K562 (cell line): ENCODE measurements around the gene CERS5. TPM values are rescaled to one million over a fixed set of nuclear protein-coding genes. Genes with fewer than 3 reads are reported as not detected.

Experiments used
- ATAC-seq: fragments of 200-7000 bp; cut with Tn5 transposase; 3 replicates; pipeline ENCODE4 v1.9.1; 2020; ENCODE audit warnings: moderate library complexity
- BruUV-seq: library from RNA; stranded (reverse); fragments of 400-500 nt; replicated peaks from 2 replicates; lab custom pipeline; 2021; lab: Mats Ljungman, UMichigan
- CTCF ChIA-PET: fragments of 300-600 bp; formaldehyde crosslinking; extraction: SDS; loops from one replicate; lab custom pipeline; 2021; ENCODE audit warnings: low intra/inter-chr PET ratio; lab: Yijun Ruan, JAX
- POLR2A ChIA-PET: fragments of 300-600, 350-650 bp; sonication (Branson Sonifier 250); formaldehyde crosslinking; extraction: SDS; loops from one replicate; lab custom pipeline; 2021; ENCODE audit warnings: antibody characterized with exemption, inconsistent platforms; lab: Yijun Ruan, JAX
- DNase-seq, 4 experiments: peaks; one replicate each; pipeline versions ENCODE4 v3.0.0 to v3.0.0-alpha.2; 2011 to 2018; ENCODE audit warnings: low spot score in 3 of 4, mixed read lengths in 3 of 4; ENCODE audit errors: extremely low read depth in 1 of 4
- FAIRE-seq: peaks from 2 replicates; lab custom pipeline; 2011; peaks lifted over from hg19 to GRCh38; lab: Jason Lieb, UNC
- H2AFZ ChIP-seq: 2 replicates; pipeline ENCODE4 v1.6.0; 2011; ENCODE audit warnings: low read depth, low read length, control low read depth, inconsistent platforms
- H3K27ac ChIP-seq: fragments of 200-600 bp; 3 replicates; pipeline ENCODE4 v1.8.0; 2011; ENCODE audit warnings: low read depth, mild to moderate bottlenecking, control low read depth, inconsistent platforms, low read length, moderate library complexity, mixed read lengths; ENCODE audit errors: extremely low read depth
- H3K27me3 ChIP-seq, 2 experiments: fragments of 300-600 bp in 1 of 2; 2 replicates in 1 of 2; 3 replicates in 1 of 2; pipeline versions ENCODE4 v1.6.0 to v1.8.0; 2011; ENCODE audit warnings: inconsistent platforms in 2 of 2, low read length in 2 of 2, mild to moderate bottlenecking in 1 of 2, mixed read lengths in 1 of 2, moderate library complexity in 1 of 2; ENCODE audit not compliant: control insufficient read depth in 2 of 2, insufficient read depth in 2 of 2
- H3K36me3 ChIP-seq: fragments of 300-600 bp; 3 replicates; pipeline ENCODE4 v1.8.0; 2011; ENCODE audit warnings: mild to moderate bottlenecking, low read length, inconsistent platforms; ENCODE audit not compliant: control insufficient read depth, insufficient read depth
- H3K4me1 ChIP-seq, 2 experiments: fragments of 200-600 bp in 1 of 2; replicated peaks in 1 of 2; 2 replicates in 1 of 2; 3 replicates in 1 of 2; pipeline versions ENCODE4 v1.5.1 to v1.8.0; 2011; ENCODE audit warnings: inconsistent platforms in 2 of 2, low read length in 2 of 2, mild to moderate bottlenecking in 1 of 2, mixed read lengths in 1 of 2, moderate library complexity in 1 of 2; ENCODE audit not compliant: control insufficient read depth in 2 of 2, insufficient read depth in 2 of 2
- H3K4me2 ChIP-seq: 2 replicates; pipeline ENCODE4 v1.6.1; 2011; ENCODE audit warnings: low read length, control low read depth, inconsistent platforms, mixed read lengths; ENCODE audit not compliant: insufficient read depth
- H3K4me3 ChIP-seq: fragments of 200-600 bp; sonication (generic), shearing (Covaris generic); 2 replicates; pipeline ENCODE4 v1.5.1; 2016; ENCODE audit warnings: control low read depth, inconsistent platforms
- H3K79me2 ChIP-seq: fragments of 200-600 bp; 3 replicates; pipeline ENCODE4 v1.8.0; 2011; ENCODE audit warnings: low read length, inconsistent platforms; ENCODE audit not compliant: control insufficient read depth, insufficient read depth
- H3K9ac ChIP-seq, 2 experiments: 2 replicates each; pipeline versions ENCODE4 v1.6.0 to v1.6.1; 2011; ENCODE audit warnings: low read depth in 2 of 2, low read length in 2 of 2, control low read depth in 1 of 2, inconsistent platforms in 1 of 2, mild to moderate bottlenecking in 1 of 2, mixed read lengths in 1 of 2; ENCODE audit not compliant: insufficient read depth in 1 of 2
- H3K9me1 ChIP-seq: one replicate; pipeline ENCODE4 v1.6.0; 2011; ENCODE audit warnings: inconsistent platforms, mild to moderate bottlenecking, low read length, moderate library complexity; ENCODE audit not compliant: control insufficient read depth, insufficient read depth
- H3K9me3 ChIP-seq: replicated peaks from 2 replicates; pipeline ENCODE4 v1.5.1; 2011; ENCODE audit warnings: low read depth, low read length, inconsistent platforms; ENCODE audit not compliant: control insufficient read depth, insufficient read depth
- H4K20me1 ChIP-seq: replicated peaks from 2 replicates; pipeline ENCODE4 v1.6.1; 2011; ENCODE audit warnings: low read length, inconsistent platforms, mixed read lengths; ENCODE audit not compliant: control insufficient read depth, insufficient read depth
- CBX3 ChIP-seq, 2 experiments: IDR thresholded peaks; 1 replicate in 1 of 2; 2 replicates in 1 of 2; pipeline ENCODE4 v1.6.1; 2012; ENCODE audit warnings: inconsistent platforms in 2 of 2, low read length in 2 of 2, borderline replicate concordance in 1 of 2, control low read depth in 1 of 2
- CEBPG ChIP-seq, 3 experiments: fragments of 200-800 bp in 1 of 3; sonication (Bioruptor generic) in 1 of 3; sonication (generic) in 1 of 3; formaldehyde crosslinking in 1 of 3; IDR thresholded peaks in 2 of 3; conservative IDR thresholded peaks in 1 of 3; 2 replicates each; pipeline versions ENCODE4 v1.6.1 to v1.8.0; 2016 to 2022; ENCODE audit warnings: missing compliant biosample characterization in 2 of 3, missing genetic modification characterization in 2 of 3, mild to moderate bottlenecking in 1 of 3, missing genetic modification reagents in 1 of 3
- CHAMP1 ChIP-seq: fragments of 450-650 bp; IDR thresholded peaks from 2 replicates; pipeline ENCODE4 v1.6.1; 2016; ENCODE audit warnings: mild to moderate bottlenecking
- CREB1 ChIP-seq, 2 experiments: sonication (generic) in 1 of 2; formaldehyde crosslinking in 1 of 2; IDR thresholded peaks; 2 replicates each; pipeline versions ENCODE4 v1.6.1 to v1.8.0; 2012 to 2022; ENCODE audit warnings: inconsistent platforms in 1 of 2, mild to moderate bottlenecking in 1 of 2, missing genetic modification reagents in 1 of 2, moderate library complexity in 1 of 2
- DIDO1 ChIP-seq: fragments of 450-650 bp; IDR thresholded peaks from 2 replicates; pipeline ENCODE4 v1.6.1; 2016; ENCODE audit warnings: low read depth, missing biosample characterization, missing genetic modification characterization
- ELF1 ChIP-seq: fragments of 200-800 bp; sonication (Bioruptor generic); IDR thresholded peaks from 2 replicates; pipeline ENCODE4 v1.6.1; 2016; ENCODE audit warnings: missing genetic modification characterization, missing compliant biosample characterization
- FOXP1 ChIP-seq: sonication (generic); formaldehyde crosslinking; IDR thresholded peaks from 2 replicates; pipeline ENCODE4 v1.8.0; 2022; ENCODE audit warnings: mild to moderate bottlenecking, missing genetic modification reagents
- KLF10 ChIP-seq: fragments of 250-450 bp; sonication (Bioruptor Pico); IDR thresholded peaks from 2 replicates; pipeline ENCODE4 v1.6.1; 2021; ENCODE audit warnings: matching md5 sums
- PCBP2 ChIP-seq: fragments of 200-400 bp; formaldehyde crosslinking; IDR thresholded peaks from 2 replicates; pipeline ENCODE4 v1.6.1; 2018; ENCODE audit warnings: low read length, low read depth, mild to moderate bottlenecking, moderate library complexity; ENCODE audit not compliant: poor library complexity, severe bottlenecking
- ZNF41 ChIP-seq: fragments of 250-450 bp; sonication (Bioruptor Pico); conservative IDR thresholded peaks from 2 replicates; pipeline ENCODE4 v1.4.0; 2020; ENCODE audit warnings: mild to moderate bottlenecking
- WGBS: fragments of 100-300 bp; shearing (Covaris generic); methylation state at CpG from one replicate; pipeline ENCODE4 v1.1.6; 2016; ENCODE audit warnings: low coverage, mixed read lengths; ENCODE audit not compliant: insufficient coverage; ENCODE audit errors: missing lambda C conversion rate; 5-methylcytosine and 5-hydroxymethylcytosine counted together
- in situ Hi-C: fragments of 300-500 bp; cut with MboI; formaldehyde crosslinking; loops from 4 replicates; pipeline ENCODE4 v1.15.0; 2018; ENCODE audit warnings: inconsistent platforms, mixed read lengths
- intact Hi-C: fragments of 100-400 bp; cut with micrococcal nuclease; formaldehyde crosslinking; loops from 2 replicates; pipeline ENCODE4 v1.14.2; 2022
- polyA plus RNA-seq, 8 experiments: library from polyadenylated mRNA; depleted of rRNA in 4 of 8; stranded (reverse) in 5 of 8; unstranded in 3 of 8; fragments of >200 nt; fragmentation: Nextera tagmentation in 2 of 8; fragmentation: Illumina TruSeq in 1 of 8; extraction: Ambion mirVana in 2 of 8; extraction: Trizol in 1 of 8; gene quantifications; 2 replicates each; pipeline versions ENCODE4 v1.2.1 to v1.2.3, GENCODE V29; 2011 to 2014; ENCODE audit warnings: inconsistent platforms in 1 of 8, missing spikeins in 1 of 8
- total RNA-seq, 7 experiments: library from RNA; depleted of rRNA in 6 of 7; stranded (reverse); fragments of >200 nt in 6 of 7; fragmentation: Illumina TruSeq in 2 of 7; extraction: Trizol in 2 of 7; gene quantifications; 2 replicates each; pipeline versions ENCODE4 v1.2.1 to v1.2.3, GENCODE V29; 2011 to 2021; ENCODE audit warnings: low replicate concordance in 1 of 7
- TF ChIP-seq, protein P1 (sequence below), 2 experiments: fragments of 450-650 bp; IDR thresholded peaks; 2 replicates each; pipeline ENCODE4 v1.6.1; 2018; ENCODE audit warnings: mild to moderate bottlenecking in 2 of 2, low read depth in 1 of 2; ENCODE audit not compliant: partially characterized antibody in 2 of 2
- TF ChIP-seq, protein P2 (sequence below): IDR thresholded peaks from 2 replicates; pipeline ENCODE4 v1.6.1; 2014; ENCODE audit warnings: antibody characterized with exemption

CERS5 gene
- total and polyA plus RNA-seq, 9 of the 15 experiments (the other 6 are each of a cell fraction or from before 2014, with no cell fraction given): 6.1 to 47.5 (median 17.8) TPM

DNA sequence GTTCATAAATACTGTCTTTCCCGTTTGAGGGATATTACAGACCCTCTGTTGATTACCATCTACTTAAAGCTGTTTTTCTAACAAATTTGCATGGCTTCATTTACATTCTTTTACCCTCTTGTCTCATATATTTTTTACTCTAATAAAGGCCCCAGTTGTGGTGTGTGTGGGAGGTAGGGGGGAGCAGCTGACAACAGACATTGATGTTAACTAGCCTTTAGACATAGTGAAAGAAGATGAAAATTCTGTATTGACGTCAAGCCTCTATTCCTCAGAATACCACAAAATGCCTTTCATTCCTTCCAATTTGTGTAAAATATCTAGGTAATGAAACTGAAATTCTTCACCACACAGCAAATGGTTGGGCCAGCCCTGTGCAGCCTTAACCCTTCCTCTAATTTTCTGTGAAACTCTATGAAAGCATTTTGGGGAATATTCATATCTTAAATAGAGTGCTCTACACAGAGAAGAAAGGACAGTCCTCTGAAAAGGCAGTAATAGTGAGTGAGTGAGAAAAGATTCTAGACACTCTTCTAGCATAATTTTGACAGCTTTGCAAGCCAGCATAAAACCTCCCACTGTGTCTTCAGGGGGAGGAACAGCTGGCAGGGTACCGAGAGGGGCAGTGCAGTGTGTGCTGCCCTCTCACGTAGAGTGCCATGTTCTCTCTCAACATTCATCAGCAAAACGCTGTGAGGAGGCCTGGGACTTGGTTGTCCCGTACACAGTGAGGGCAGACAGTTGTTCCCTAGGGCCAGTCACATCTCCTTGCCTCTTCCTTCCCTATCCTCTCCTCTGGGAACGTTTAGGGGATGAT is 20.1 kb upstream of the CERS5 start:
- ATAC-seq (no peak), FAIRE-seq (no peak), DNase-seq (no peak)
- Histone ChIP-seq H3K9me1 (no peaks in the 10 kb centered on the region), H3K27me3 (no peaks in the 10 kb centered on the region), H3K4me2 (no peak overlapping the region), H3K9ac (no peak overlapping the region), H3K9me3 (no peaks in the 10 kb centered on the region), H3K79me2 (no peaks in the 10 kb centered on the region), H3K36me3 (peaks cover 5% of the 10 kb centered on the region; the same call in 1 of the 3 replicates), H2AFZ (no peak overlapping the region), H3K27ac (no peak overlapping the region), H3K4me3 (no peak overlapping the region), H4K20me1 (no peaks in the 10 kb centered on the region), H3K4me1 (0 out of 5 replicates have a peak, but pooled peaks cover 0 to 4% of the 10 kb centered on the region in 2 experiments)
- in situ Hi-C loops: no loop called here
- no TSS peak for BruUV-seq
- intact Hi-C loops: no loop called here
- WGBS: 44% methylated on average over 7 of the region's 7 CpGs
- CTCF ChIA-PET: no interaction called here
- POLR2A ChIA-PET: interaction anchor here (0.6 kb wide), 1 partner anchor 55 kb away, joined by 3 read pairs; no protein-coding TSS in a partner anchor
- no peak for TF ChIP-seq KLF10 (CRISPR knock-in tag)
- TF ChIP-seq, protein P1, sequence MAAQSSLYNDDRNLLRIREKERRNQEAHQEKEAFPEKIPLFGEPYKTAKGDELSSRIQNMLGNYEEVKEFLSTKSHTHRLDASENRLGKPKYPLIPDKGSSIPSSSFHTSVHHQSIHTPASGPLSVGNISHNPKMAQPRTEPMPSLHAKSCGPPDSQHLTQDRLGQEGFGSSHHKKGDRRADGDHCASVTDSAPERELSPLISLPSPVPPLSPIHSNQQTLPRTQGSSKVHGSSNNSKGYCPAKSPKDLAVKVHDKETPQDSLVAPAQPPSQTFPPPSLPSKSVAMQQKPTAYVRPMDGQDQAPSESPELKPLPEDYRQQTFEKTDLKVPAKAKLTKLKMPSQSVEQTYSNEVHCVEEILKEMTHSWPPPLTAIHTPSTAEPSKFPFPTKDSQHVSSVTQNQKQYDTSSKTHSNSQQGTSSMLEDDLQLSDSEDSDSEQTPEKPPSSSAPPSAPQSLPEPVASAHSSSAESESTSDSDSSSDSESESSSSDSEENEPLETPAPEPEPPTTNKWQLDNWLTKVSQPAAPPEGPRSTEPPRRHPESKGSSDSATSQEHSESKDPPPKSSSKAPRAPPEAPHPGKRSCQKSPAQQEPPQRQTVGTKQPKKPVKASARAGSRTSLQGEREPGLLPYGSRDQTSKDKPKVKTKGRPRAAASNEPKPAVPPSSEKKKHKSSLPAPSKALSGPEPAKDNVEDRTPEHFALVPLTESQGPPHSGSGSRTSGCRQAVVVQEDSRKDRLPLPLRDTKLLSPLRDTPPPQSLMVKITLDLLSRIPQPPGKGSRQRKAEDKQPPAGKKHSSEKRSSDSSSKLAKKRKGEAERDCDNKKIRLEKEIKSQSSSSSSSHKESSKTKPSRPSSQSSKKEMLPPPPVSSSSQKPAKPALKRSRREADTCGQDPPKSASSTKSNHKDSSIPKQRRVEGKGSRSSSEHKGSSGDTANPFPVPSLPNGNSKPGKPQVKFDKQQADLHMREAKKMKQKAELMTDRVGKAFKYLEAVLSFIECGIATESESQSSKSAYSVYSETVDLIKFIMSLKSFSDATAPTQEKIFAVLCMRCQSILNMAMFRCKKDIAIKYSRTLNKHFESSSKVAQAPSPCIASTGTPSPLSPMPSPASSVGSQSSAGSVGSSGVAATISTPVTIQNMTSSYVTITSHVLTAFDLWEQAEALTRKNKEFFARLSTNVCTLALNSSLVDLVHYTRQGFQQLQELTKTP (IDR thresholded peaks at IDR 0.05; ENCODE audit: low read depth in 1 of 2, partially characterized antibody in 2 of 2): no peak
- no peak for TF ChIP-seq CEBPG (CRISPR knock-in tag; IDR thresholded peaks at IDR 0.05)
- TF ChIP-seq CEBPG (tag; conservative IDR thresholded peaks at IDR 0.05 in 1 of 2, IDR thresholded peaks at IDR 0.05 in 1 of 2): no peak
- TF ChIP-seq CHAMP1: no peak
- no peak for TF ChIP-seq ZNF41 (CRISPR knock-in tag)
- TF ChIP-seq FOXP1 (CRISPR knock-in tag): no peak
- TF ChIP-seq ELF1: no peak
- no peak for TF ChIP-seq PCBP2
- no peak for TF ChIP-seq CREB1 (IDR thresholded peaks at IDR 0.05)
- no peak for TF ChIP-seq CREB1 (CRISPR knock-in tag; IDR thresholded peaks at IDR 0.05)
- no peak for TF ChIP-seq DIDO1 (tag)
- TF ChIP-seq, protein P2, sequence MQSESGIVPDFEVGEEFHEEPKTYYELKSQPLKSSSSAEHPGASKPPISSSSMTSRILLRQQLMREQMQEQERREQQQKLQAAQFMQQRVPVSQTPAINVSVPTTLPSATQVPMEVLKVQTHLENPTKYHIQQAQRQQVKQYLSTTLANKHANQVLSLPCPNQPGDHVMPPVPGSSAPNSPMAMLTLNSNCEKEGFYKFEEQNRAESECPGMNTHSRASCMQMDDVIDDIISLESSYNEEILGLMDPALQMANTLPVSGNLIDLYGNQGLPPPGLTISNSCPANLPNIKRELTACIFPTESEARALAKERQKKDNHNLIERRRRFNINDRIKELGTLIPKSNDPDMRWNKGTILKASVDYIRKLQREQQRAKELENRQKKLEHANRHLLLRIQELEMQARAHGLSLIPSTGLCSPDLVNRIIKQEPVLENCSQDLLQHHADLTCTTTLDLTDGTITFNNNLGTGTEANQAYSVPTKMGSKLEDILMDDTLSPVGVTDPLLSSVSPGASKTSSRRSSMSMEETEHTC: no peak
- no peak for TF ChIP-seq CBX3 (IDR thresholded peaks at IDR 0.05; ENCODE audit: borderline replicate concordance in 1 of 2, low read length in 2 of 2)
